ENCODE measurements around the gene NOS1AP.

NOS1AP gene

GRCh38 chr1:162380061-162380846, 310.8 kb downstream of the NOS1AP start:
- TF ChIP-seq ZC3H10 (CRISPR knock-in tag; IDR thresholded peaks at IDR 0.05) (no peak), ZFP3 (CRISPR knock-in tag; IDR thresholded peaks at IDR 0.05) (no peak), ZNF70 (CRISPR knock-in tag; IDR thresholded peaks at IDR 0.05) (no peak), CSDC2 (CRISPR knock-in tag; IDR thresholded peaks at IDR 0.05) (no peak), POU6F1 (CRISPR knock-in tag; IDR thresholded peaks at IDR 0.05; ENCODE audit: borderline replicate concordance, low read depth) (no peak), ESRRG (CRISPR knock-in tag; IDR thresholded peaks at IDR 0.05) (no peak), ISL1 (CRISPR knock-in tag; IDR thresholded peaks at IDR 0.05) (no peak), ZFP30 (CRISPR knock-in tag; IDR thresholded peaks at IDR 0.05) (no peak), BACH2 (CRISPR knock-in tag; IDR thresholded peaks at IDR 0.05; ENCODE audit: borderline replicate concordance) (no peak), TSHZ2 (CRISPR knock-in tag; IDR thresholded peaks at IDR 0.05) (no peak), RARB (CRISPR knock-in tag; IDR thresholded peaks at IDR 0.05) (no peak), SNAI2 (CRISPR knock-in tag; IDR thresholded peaks at IDR 0.05) (no peak), ARNTL (CRISPR knock-in tag; IDR thresholded peaks at IDR 0.05; ENCODE audit: borderline replicate concordance, low read depth) (no peak), CSRNP3 (CRISPR knock-in tag; IDR thresholded peaks at IDR 0.05) (no peak), PPARA (CRISPR knock-in tag; IDR thresholded peaks at IDR 0.05; ENCODE audit: borderline replicate concordance) (no peak), TOX (CRISPR knock-in tag; IDR thresholded peaks at IDR 0.05; ENCODE audit: borderline replicate concordance) (no peak), TCF4 (CRISPR knock-in tag; IDR thresholded peaks at IDR 0.05; ENCODE audit: borderline replicate concordance) (no peak), OSR1 (CRISPR knock-in tag; IDR thresholded peaks at IDR 0.05) (no peak)

GRCh38 chr1:162381383-162381782, 311.9 kb downstream of the NOS1AP start, which contains the start of gene C1orf226:
Gene C1orf226, plus strand, starts transcription at chr1:162381728. Its CDS starts 174 bp downstream, at chr1:162381902.
- no peak for ATAC-seq
- TF ChIP-seq ARNTL (CRISPR knock-in tag; IDR thresholded peaks at IDR 0.05; ENCODE audit: borderline replicate concordance, low read depth) (no peak), CSRNP3 (CRISPR knock-in tag; IDR thresholded peaks at IDR 0.05) (no peak), ZNF565 (CRISPR knock-in tag; conservative IDR thresholded peaks at IDR 0.05; ENCODE audit: low read depth) (no peak), CSDC2 (CRISPR knock-in tag; IDR thresholded peaks at IDR 0.05) (no peak), GLIS3 (CRISPR knock-in tag; IDR thresholded peaks at IDR 0.05) (no peak), ESRRG (CRISPR knock-in tag; IDR thresholded peaks at IDR 0.05) (no peak), PATZ1 (CRISPR knock-in tag; IDR thresholded peaks at IDR 0.05; ENCODE audit: borderline replicate concordance) (no peak), TOX (CRISPR knock-in tag; IDR thresholded peaks at IDR 0.05; ENCODE audit: borderline replicate concordance) (no peak), TSHZ2 (CRISPR knock-in tag; IDR thresholded peaks at IDR 0.05) (no peak), POU6F1 (CRISPR knock-in tag; IDR thresholded peaks at IDR 0.05; ENCODE audit: borderline replicate concordance, low read depth) (no peak), RARB (CRISPR knock-in tag; IDR thresholded peaks at IDR 0.05) (no peak), ZFP30 (CRISPR knock-in tag; IDR thresholded peaks at IDR 0.05) (no peak), TCF4 (CRISPR knock-in tag; IDR thresholded peaks at IDR 0.05; ENCODE audit: borderline replicate concordance) (no peak), BACH2 (CRISPR knock-in tag; IDR thresholded peaks at IDR 0.05; ENCODE audit: borderline replicate concordance) (no peak), ISL1 (CRISPR knock-in tag; IDR thresholded peaks at IDR 0.05) (no peak), ZC3H10 (CRISPR knock-in tag; IDR thresholded peaks at IDR 0.05) (no peak), ZNF8 (CRISPR knock-in tag; IDR thresholded peaks at IDR 0.05) (no peak)

More at GRCh38 chr1:162380061-162380846, 310.8 kb downstream of the NOS1AP start:
- ATAC-seq: no peak

Measured in SK-N-SH treated with all-trans-retinoic acid at 6 μM for 48 hours (cell line).